ENCODE results near the gene SPOCK3.
A peak's percentile ranks its signal among the peaks of the same experiment; 100 is the strongest.
"Not testable (repeated sequence)": the region's sequence is repeated elsewhere in the genome, so short reads cannot be mapped to it uniquely, and the experiment has no call there.

SPOCK3 gene

DNA sequence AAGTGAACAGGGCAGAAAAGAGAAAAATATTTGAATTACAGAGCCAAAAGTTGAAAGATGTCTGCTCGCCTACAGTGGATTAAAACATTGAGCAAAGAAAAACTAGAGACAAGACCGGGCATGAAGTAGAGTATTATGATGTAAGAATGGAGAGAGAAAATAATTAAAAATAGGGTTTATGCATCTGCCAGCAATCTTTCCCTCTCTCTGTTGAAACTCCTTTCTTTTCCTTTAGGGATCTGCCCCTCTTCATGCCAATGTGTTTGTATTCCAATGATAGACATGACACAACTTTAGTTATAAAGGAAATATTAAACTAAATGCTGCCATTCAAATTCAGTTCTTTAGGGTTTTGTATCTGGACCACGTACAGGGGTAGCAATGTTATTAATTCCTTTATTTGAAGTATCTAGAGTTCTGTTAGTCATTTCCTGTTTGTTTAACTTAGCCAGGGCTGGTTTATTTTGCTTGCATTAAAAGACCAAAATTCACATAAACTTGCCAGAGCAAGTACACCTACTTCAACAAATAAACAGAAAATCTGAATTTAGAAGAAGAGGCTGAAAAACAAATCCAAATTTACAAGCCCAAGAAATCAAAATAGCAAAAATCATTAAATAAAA is 202.6 kb downstream of the SPOCK3 start:
- DNase-seq = no peak

- DNase-seq = no peak
These were observed 205.3 kb downstream of the SPOCK3 start for GRCh38 chr4:167028976-167029375.

GRCh38 chr4:167025670-167026069 is 208.6 kb downstream of the SPOCK3 start:
- no peak for DNase-seq

GRCh38 chr4:167023364-167023925 is 210.8 kb downstream of the SPOCK3 start:
- no peak for DNase-seq

GRCh38 chr4:167021545-167022155 is 212.6 kb downstream of the SPOCK3 start:
- DNase-seq = peak; percentile 89

- peak; percentile 13 for DNase-seq
These were observed 213.9 kb downstream of the SPOCK3 start for GRCh38 chr4:167020410-167020809.

GRCh38 chr4:167014944-167015343 is 219.3 kb downstream of the SPOCK3 start:
- DNase-seq = no peak

DNA sequence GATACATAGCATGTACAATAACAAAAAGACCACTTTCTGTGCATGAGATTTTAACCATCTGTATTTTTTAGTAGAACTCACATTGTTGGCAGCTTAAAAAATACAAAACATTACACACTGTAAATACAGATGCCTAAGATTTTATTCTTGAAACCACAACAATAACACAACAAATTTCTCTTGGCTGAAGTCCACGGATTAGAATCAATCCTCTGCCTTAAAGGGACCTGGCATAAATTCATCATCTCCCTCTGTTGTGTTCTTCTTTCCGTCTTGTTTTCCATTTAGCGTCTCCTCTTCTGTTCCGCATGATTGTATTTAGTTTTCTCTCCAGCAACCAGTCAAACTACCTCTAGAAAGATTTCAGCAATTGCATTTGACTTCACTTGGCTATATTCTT is 231.0 kb downstream of the SPOCK3 start:
- peak; percentile 60 for DNase-seq

DNA sequence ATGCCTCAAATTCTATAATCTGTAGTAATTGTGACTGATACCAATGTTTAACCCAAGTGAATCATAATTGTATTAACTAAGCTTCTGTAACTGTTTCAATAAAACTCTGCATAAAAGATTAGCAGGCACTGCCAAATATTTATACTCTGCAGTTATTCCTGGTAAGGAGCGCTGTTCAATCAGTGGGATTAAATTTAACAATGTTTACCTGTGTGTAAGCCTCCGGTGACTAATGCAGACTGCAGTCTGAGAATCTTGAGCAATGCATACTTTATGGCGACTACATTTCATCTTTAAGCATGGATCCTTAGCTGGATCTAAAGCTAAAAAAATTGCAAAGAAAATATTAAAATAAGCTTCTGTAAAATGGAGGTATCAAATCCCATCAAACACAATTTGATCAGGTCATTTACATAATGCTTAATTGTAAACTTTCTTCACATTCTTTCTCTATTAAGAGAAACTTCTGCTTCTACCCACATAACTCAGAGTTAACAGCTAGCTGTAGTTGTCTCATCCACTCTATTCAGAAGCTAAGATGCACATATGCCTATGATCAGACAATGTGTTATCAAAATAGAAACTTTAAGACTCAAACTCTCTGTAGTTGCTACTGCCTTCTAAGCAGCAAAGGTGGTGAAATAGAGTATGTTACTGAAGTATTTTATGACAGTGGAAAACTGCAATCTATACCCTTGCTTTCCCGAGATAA is 234.0 kb downstream of the SPOCK3 start:
- DNase-seq = no peak

DNA sequence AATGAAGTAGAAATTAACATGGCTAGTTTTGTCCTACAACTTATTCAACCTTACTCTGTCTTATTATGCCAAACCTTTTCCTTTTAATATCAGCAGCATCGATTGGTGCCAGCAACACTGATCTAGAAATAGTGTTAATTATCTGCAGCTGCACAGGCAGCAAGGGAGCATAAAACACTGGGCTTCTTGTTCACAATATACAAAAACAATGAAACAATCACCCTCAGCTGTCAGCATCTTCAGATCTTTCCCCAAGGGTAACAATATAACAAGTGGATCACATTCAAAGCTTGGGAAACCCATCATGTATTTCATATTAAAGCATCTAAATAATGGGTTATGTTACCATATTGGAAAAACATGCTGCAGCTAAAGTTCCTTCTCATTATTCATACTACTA is 238.1 kb downstream of the SPOCK3 start:
- peak; percentile 4 for DNase-seq

DNA sequence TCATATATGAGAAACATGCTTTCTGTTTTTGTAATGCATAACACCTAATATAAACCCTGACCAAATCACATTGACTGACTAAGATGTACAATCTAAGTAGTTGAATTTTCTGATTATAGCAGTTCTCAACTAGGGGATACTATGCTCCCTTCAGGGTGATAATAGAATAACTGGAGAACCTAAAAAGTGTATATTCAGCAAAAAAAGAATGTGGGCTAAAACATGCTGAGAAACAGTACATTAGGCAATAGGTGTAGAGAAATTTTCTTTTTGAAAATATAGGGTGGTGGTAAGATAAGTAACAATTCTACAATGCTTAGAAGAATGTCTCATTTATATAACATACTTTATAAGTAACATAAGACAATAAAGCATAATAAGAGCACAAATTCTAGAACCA is 239.6 kb downstream of the SPOCK3 start:
- DNase-seq = no peak

DNA sequence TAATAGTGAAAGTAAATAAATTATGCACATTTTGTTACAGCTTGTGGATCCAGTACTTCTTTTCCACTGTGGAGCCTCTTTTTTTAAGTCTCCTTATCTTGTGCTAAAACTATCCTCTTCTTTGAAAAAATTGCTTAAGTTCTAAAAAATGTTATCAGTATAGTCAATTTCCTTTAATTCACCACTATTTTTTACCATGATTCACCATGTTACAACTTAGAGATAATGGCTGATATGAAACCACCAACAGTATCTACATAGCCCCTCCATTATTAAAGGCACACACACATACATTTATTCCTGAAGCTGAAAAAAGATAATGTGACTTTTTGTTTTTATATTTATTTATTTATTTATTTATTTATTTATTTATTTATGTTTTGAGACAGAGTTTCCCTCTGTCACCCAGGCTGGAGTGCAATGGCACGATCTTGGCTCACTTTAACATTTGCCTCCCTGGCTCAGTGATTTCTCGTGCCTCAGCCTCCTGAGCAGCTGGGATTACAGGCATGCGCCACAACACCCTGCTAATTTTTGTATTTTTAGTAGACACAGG is 243.2 kb downstream of the SPOCK3 start:
- DNase-seq = no peak

GRCh38 chr4:166989886-166990285 is 244.4 kb downstream of the SPOCK3 start:
- no peak for DNase-seq

DNA sequence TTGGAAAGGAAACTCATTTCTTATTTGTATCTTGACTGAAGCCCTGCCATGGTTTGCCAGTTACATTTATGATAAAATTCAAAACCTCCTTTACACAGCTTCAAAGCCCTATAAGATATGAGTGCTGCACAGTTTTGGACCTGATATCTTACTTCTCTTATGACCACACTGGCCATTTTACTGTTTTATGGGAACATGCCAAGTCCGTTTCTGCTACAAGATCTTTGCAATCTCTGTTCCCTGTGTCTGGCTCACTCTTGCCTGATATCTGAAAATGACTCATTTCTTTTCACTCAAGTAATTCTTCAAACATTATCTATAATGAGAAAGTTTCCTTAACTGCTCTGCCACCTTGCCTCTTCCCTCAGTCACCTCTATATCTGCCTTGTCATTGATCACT is 247.3 kb downstream of the SPOCK3 start:
- no peak for DNase-seq

DNA sequence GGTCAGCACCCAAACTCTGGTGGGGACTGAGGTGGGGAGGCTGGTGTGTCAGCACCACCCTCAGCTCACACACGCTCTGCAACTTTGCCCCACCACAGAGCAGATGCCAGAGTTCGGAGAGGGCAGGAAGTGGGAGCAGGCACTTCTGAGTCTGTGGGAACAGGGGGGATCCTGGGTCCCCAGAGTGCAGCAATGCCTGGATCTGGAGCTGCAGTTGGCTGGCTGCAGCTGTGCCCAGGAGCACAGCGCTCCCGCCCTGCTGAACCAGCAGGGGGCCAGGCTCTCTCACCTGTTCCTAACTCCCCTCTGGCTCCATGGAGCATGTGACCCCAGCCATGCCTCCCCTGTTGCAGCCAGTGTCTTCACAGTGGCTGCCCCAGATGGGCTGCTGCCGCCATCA is 252.4 kb downstream of the SPOCK3 start:
- DNase-seq = no peak

- DNase-seq = no peak
These were observed 253.9 kb downstream of the SPOCK3 start for GRCh38 chr4:166980419-166980818.

DNA sequence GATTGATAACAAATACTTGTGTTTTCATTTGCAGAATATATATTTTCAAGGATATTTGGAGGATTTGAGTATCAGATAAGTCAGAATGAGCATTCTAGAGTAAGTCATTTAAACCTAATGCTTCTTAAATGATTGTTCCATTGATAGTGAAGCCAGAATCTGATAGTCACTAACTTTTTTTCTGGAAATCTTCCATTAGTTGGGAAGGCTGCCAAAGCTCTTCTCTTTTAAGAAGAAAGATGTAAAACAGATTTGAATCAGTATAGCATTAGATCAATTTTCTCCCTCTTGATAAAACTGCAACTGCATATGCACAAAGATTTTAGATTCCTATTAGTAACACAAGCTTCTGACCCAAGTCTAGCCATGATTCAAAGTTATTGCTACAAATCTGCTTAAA is 256.7 kb downstream of the SPOCK3 start:
- peak; percentile 30 for DNase-seq

GRCh38 chr4:166972071-166972470 is 262.2 kb downstream of the SPOCK3 start:
- peak; percentile 13 for DNase-seq

- DNase-seq = not testable (repeated sequence)
These were observed 266.1 kb downstream of the SPOCK3 start for GRCh38 chr4:166968219-166968618.

DNA sequence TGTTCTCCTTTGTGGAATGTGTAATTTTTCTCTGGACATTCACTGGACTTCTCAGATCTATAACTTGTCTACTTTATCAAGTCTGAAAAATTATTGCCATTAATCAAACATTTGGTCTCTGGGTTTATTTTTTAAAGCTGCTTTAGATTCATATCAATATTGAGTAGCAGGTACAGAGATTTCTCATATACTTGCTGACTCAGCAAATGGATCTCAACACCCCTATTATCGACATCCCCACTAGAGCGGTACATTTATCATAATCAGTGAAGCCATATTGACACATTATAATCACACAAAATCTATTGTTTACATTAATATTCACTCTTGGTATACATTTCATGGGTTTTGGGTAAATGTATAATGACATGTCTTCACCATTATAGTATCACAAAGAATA is 268.7 kb downstream of the SPOCK3 start:
- DNase-seq = no peak

GRCh38 chr4:166957451-166957850 is 276.8 kb downstream of the SPOCK3 start:
- DNase-seq = no peak

GRCh38 chr4:166956484-166956883 is 277.8 kb downstream of the SPOCK3 start:
- DNase-seq = no peak

- DNase-seq = no peak
These were observed 292.7 kb downstream of the SPOCK3 start for GRCh38 chr4:166941629-166942028.

- no peak for DNase-seq
These were observed 303.8 kb downstream of the SPOCK3 start for GRCh38 chr4:166930464-166930863.

Data from eye (tissue), 1 donor.